Anterior cingulate cortex (tissue), 58 donors: ENCODE results near the gene PIGM.
"Not testable (repeated sequence)": the region's sequence is repeated elsewhere in the genome, so short reads cannot be mapped to it uniquely, and the experiment has no call there.

ENCODE experiments used
- DNase-seq, 58 donors: peaks; one replicate each; lab custom pipeline; 2025; lab: John Stamatoyannopoulos, UW

PIGM gene

GRCh38 chr1:160061369-160062229 lies 29.8 kb upstream of the PIGM start:
- peak in 26 of 58 donors; percentile 10 to 83 (median 63) for DNase-seq

GRCh38 chr1:160058087-160058486 lies 26.3 kb upstream of the PIGM start:
- peak in 4 of 58 donors; percentile 3 to 24 (median 20) for DNase-seq

GRCh38 chr1:160056648-160057169 lies 24.9 kb upstream of the PIGM start:
- DNase-seq: no peak

DNA sequence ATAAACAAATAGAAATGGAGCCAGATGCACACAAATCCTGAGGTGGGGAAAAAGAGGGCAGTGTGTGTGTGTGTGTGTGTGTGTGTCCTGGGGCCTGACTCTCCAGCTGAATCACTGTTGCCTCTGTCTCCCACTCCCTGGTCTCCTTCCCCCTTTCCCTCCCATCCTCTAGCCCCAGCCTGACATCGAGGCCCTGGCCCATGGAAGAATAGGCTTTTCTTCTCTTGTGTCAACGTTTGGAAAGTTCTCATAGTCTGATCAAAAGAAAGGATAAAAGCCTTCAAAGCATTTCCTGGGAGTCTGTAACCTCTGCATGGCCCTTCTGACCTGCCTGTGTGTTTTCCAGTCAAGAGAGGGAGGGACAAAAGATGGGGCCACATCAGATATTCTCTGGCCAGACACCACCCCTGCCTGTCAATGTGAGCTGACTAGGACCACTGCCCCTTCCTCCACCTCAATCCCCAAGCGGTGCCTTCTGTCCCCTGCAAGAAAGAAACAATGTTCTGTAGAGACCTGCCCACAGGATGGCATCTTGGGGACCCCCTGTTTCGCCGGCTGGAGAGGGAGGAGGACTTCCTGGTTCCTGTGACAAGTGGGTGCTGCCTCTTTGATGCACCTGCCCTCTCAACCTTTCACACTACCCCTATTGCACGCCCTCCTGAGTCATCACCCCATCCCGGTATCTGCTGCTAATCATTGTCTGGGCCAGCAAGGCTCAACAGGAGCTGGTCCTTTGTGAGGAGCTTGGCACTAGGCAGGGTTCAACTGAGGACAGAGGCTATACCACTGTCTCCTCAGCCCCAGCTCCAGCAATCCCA lies 22.0 kb upstream of the PIGM start:
- DNase-seq: peak in 4 of 58 donors; percentile 22 to 34 (median 30)

- DNase-seq: no peak
Observed at GRCh38 chr1:160052936-160053335, 21.1 kb upstream of the PIGM start.

- no peak for DNase-seq
Observed at GRCh38 chr1:160050619-160051018, 18.8 kb upstream of the PIGM start.

- DNase-seq: not testable (repeated sequence)
Observed at GRCh38 chr1:160050182-160050581, 18.4 kb upstream of the PIGM start.

DNA sequence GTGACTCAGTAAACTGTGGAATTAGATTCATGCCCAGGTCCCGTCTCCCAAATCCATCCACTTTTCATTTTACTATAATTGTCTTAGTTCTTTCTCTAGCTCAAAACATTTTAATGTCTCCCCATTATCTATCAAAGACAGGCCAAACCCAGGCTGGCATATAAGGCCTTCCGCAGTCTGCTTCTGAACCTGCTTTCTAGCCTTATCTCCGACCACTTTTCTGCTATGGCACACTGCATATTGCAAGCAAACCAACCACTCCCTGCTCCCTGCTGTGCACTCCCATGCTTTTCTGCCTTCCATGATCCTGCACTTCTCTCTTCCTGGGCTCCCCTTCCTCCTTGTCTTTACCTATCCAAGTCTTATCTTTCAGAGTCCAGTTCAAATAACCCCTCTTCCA lies 17.3 kb upstream of the PIGM start:
- no peak for DNase-seq

DNA sequence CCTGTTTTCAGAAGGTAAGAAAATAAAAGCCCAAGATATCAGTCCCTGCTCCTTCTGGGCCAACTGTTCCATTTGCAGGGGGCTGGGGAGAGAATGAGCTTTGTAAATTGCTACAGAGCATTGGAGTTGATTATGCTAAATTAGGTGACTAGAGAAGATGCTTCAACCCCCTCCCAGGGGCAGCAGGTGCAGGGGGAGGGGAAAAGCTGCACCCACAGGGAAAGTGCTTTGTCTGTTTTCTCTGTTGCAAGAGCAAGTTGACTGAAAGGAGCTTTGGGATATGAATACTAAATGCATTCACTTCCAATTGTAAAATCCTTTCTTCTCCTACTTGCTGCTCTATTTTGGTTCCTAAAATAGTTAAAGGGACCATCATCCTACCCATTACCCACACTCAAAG lies 16.5 kb upstream of the PIGM start:
- DNase-seq: no peak

- no peak for DNase-seq
Observed at GRCh38 chr1:160047111-160047991, 15.6 kb upstream of the PIGM start.

DNA sequence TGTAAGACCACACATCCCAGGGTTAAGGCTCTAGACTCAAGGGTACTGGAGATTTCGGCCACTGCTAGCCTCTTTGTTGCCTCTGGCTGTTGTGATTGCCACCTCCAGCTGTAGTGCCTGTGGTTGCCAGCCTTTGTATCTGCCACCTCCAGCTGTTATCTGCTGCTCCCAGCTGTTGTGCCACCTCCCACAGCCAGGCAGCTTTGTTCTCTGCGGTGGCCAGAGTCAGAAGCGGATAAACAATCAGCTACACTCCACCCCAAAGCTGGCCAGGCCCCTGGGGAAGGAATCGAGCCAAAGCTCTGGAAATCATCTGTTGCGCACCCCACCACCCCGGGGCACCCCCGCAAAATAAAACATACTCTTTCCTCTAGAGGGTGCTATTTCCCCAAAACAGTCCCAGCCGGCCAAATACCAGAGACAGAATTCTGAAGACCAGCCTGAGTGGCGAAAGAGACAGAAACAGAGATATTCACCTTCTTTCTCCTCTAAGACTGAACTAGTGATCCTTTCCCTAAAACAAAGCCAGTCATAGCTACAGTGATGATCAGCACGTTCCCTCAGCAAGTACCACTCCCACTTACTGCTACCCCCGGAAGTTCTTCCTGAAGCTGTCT lies 14.8 kb upstream of the PIGM start:
- peak in 54 of 58 donors; percentile 39 to 96 (median 82) for DNase-seq

DNA sequence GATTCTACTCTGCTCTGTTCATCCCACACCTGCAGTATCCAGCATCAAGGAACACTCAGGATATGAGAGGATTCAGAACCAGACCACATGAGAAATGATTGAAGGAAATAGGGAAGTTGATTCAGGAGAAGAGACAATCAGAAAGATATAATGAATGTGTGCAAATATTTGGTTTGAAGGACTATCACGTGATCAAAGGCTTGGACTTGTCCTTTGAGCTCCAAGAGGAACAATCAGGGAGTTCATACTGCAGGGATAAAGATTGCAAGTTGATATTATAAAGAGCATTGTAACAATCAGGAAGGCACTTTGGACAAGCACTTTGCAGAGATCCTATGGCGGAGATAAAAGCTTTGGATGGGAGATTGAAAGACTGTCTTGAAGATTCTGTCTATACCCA lies 13.9 kb upstream of the PIGM start:
- peak in 1 of 58 donors; percentile 25 for DNase-seq

DNA sequence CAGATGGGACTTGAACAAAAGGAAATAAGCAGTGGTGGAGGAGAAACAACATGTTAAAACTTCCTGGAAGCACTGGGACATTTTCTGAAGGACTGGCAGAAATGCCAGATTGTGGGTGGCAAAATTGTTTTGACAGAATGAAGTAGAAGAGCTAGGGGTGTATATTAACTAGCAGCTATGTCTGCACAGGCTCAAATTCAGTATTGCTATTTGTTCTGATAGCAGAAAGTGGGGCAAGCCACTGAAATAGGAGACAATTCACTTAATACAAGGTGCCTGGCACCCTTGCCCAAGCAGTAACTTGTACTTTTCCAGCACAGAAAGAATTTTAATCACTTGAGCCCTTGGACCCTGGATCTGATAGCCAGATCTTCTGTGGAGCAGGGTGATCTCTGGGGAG lies 11.8 kb upstream of the PIGM start:
- DNase-seq: peak in 1 of 58 donors; percentile 13

GRCh38 chr1:160040476-160040875 lies 8.7 kb upstream of the PIGM start:
- no peak for DNase-seq

DNA sequence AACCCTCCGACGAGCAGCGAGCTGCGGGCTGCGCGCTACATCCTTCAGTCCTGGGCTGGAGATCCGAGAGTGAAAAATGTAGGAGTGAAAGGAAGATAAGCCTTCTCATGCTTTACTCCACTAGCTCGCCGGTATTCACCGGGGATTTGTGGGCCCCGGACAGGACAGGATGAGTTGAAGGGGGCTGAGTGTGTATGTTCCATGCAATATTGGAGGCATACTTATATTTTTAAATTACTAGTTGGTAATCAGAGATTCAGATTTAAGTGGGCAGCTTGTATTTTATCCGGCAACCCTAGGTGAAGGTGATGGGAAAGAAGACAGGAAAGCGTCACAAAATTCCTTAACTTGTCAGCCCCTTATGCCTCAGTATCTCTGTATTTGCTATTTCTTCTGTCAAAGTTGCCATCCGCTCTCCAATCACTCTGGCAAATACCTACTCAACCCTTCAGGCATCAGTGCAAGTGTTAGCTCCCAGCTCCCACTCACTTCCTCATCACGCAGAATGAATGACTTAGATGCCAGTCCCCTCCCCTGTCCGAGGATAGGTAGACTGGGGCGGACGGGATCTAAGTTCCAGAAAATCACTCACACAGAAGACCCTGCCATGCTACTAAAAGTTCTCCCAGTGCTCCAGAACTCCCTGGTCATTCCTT lies 503 bp upstream of the PIGM start:
- no peak for DNase-seq

- peak in 1 of 58 donors; percentile 21 for DNase-seq
Observed at GRCh38 chr1:160030657-160031364, 979 bp downstream of the PIGM start.

DNA sequence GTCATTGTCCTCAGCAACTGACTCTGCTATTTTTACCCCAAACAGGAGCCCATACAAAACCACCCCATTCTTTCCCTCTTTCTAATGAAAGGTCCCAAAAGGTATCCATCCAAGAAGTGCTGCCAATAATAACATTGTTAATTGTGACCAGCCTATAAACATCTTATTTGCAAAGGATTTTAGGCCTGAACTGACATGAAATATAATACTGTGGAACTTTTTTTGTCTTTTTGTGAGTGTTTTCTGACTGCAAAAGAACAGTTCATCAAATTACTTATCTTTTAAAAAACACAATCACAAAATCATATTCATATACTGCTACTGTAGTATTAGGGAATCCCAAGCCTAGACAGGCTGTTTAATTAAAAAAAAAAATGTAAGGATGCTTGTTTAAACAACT lies 3.4 kb downstream of the PIGM start:
- no peak for DNase-seq

DNA sequence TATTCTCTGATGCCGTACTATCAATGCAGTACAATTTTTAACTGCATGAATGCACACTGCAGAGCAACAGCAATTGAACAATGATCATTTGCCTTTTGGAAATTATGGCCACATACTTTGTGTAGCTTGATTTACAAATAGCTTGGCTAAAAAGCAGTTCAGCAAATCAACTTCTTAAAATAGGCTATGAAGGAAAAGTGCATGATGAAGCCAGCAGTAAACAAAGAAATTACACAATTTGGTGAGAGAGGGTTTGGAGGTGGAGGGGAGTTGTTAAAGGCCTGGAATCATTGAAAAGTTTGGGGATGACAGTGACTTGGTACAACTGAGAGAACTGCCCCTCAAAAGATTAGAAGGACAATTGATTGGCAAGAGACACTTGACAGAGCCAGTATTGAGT lies 6.5 kb downstream of the PIGM start:
- no peak for DNase-seq
